ENCODE results near the gene CELSR1.

Gene CELSR1

GRCh38 chr22:46449974-46450745 is 87.3 kb downstream of the CELSR1 start:
- no peak for DNase-seq
- TF ChIP-seq POLR2A (IDR thresholded peaks at IDR 0.05; ENCODE audit: low read length) (no peak), GATA1 (IDR thresholded peaks at IDR 0.05; ENCODE audit: low read depth, low read length) (no peak)

- no peak for DNase-seq
- TF ChIP-seq POLR2A (IDR thresholded peaks at IDR 0.05; ENCODE audit: low read length) = no peak
- no peak for TF ChIP-seq GATA1 (IDR thresholded peaks at IDR 0.05; ENCODE audit: low read depth, low read length)
Measured at GRCh38 chr22:46449116-46449691, 88.2 kb downstream of the CELSR1 start.

GRCh38 chr22:46448333-46448732 is 89.1 kb downstream of the CELSR1 start:
- TF ChIP-seq POLR2A (IDR thresholded peaks at IDR 0.05; ENCODE audit: low read length) (no peak), GATA1 (IDR thresholded peaks at IDR 0.05; ENCODE audit: low read depth, low read length) (no peak)
- DNase-seq = no peak

- TF ChIP-seq POLR2A (IDR thresholded peaks at IDR 0.05; ENCODE audit: low read length) (no peak), GATA1 (IDR thresholded peaks at IDR 0.05; ENCODE audit: low read depth, low read length) (no peak)
Measured at GRCh38 chr22:46447906-46448305, 89.5 kb downstream of the CELSR1 start.

GRCh38 chr22:46446799-46447198 is 90.6 kb downstream of the CELSR1 start:
- DNase-seq = no peak

More at GRCh38 chr22:46447906-46448305, 89.5 kb downstream of the CELSR1 start:
- DNase-seq = no peak

GRCh38 chr22:46445771-46446420 is 91.5 kb downstream of the CELSR1 start:
- no peak for TF ChIP-seq POLR2A (IDR thresholded peaks at IDR 0.05; ENCODE audit: low read length)
- TF ChIP-seq GATA1 (IDR thresholded peaks at IDR 0.05; ENCODE audit: low read depth, low read length) = no peak
- no peak for DNase-seq

More at GRCh38 chr22:46446799-46447198, 90.6 kb downstream of the CELSR1 start:
- TF ChIP-seq GATA1 (IDR thresholded peaks at IDR 0.05; ENCODE audit: low read depth, low read length) = no peak
- no peak for TF ChIP-seq POLR2A (IDR thresholded peaks at IDR 0.05; ENCODE audit: low read length)

GRCh38 chr22:46444390-46444854 is 93.0 kb downstream of the CELSR1 start:
- DNase-seq = no peak
- TF ChIP-seq GATA1 (IDR thresholded peaks at IDR 0.05; ENCODE audit: low read depth, low read length) (no peak), POLR2A (IDR thresholded peaks at IDR 0.05; ENCODE audit: low read length) (no peak)

- DNase-seq = no peak
- no peak for TF ChIP-seq GATA1 (IDR thresholded peaks at IDR 0.05; ENCODE audit: low read depth, low read length)
- TF ChIP-seq POLR2A (IDR thresholded peaks at IDR 0.05; ENCODE audit: low read length) = no peak
Measured at GRCh38 chr22:46443850-46444389, 93.5 kb downstream of the CELSR1 start.

GRCh38 chr22:46442217-46442853 is 95.1 kb downstream of the CELSR1 start:
- TF ChIP-seq GATA1 (IDR thresholded peaks at IDR 0.05; ENCODE audit: low read depth, low read length) (no peak), POLR2A (IDR thresholded peaks at IDR 0.05; ENCODE audit: low read length) (no peak)
- DNase-seq = no peak

- TF ChIP-seq POLR2A (IDR thresholded peaks at IDR 0.05; ENCODE audit: low read length) (no peak), GATA1 (IDR thresholded peaks at IDR 0.05; ENCODE audit: low read depth, low read length) (no peak)
- DNase-seq = no peak
Measured at GRCh38 chr22:46439576-46440465, 97.6 kb downstream of the CELSR1 start.

GRCh38 chr22:46439111-46439510 is 98.3 kb downstream of the CELSR1 start:
- no peak for TF ChIP-seq POLR2A (IDR thresholded peaks at IDR 0.05; ENCODE audit: low read length)
- no peak for TF ChIP-seq GATA1 (IDR thresholded peaks at IDR 0.05; ENCODE audit: low read depth, low read length)
- DNase-seq = no peak

- TF ChIP-seq POLR2A (IDR thresholded peaks at IDR 0.05; ENCODE audit: low read length) (no peak), GATA1 (IDR thresholded peaks at IDR 0.05; ENCODE audit: low read depth, low read length) (no peak)
- no peak for DNase-seq
Measured at GRCh38 chr22:46437671-46438440, 99.6 kb downstream of the CELSR1 start.

Data from erythroblast (primary cell).